ENCODE results near the gene SRPK2. TPM values are rescaled to one million over a fixed set of nuclear protein-coding genes. Genes with fewer than 3 reads are reported as not detected.

The SRPK2 gene
- total and polyA plus RNA-seq, 2 of the 13 experiments (the other 11 are each of a cell fraction or from before 2014, with no cell fraction given), result 10.1 to 22.3 TPM

DNA sequence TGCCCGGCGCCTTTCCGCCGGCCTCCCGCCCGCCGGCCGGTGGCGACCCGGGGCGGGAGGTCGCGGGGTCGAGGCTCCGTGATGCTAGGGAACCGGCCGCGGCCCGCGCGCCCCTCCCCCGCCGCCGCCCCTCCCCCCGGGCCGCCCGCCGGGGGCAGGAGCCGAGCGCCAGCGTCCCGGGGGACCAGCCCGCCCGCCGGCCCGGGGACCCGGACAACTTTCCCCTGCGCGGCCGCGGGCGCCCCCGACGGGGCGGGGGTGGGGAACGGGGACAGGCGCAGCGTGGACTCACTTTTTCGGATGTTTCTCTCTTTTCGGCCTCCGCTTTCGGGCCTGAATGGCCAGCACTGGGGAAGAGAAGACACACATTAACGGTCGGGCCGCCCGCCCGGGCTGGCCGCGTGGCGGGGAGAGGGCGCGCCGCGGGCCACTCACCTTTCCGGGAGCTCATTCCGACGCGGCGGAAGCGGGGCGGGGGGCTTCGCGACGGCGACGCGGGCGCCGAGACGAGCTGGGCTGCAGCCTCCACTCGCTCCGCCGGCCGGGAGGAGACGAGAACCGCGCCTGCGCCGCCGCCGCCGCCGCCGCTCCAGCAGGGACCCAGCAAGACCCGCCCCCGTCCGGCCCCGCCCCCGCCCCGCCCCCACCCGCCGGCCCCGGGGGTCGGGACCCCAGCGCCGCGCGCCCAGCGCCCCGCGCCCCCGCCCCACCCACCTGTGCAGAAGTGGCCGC, at the start of gene SRPK2 (continued):
- TF ChIP-seq TFDP1 (CRISPR knock-in tag; IDR thresholded peaks at IDR 0.05; ENCODE audit: borderline replicate concordance) (0 out of 2 replicates have a peak, but pooled peaks have one; percentile 27), STAT5B (CRISPR knock-in tag; IDR thresholded peaks at IDR 0.05) (no peak), SRSF1 (optimal IDR thresholded peaks at IDR 0.05; ENCODE audit: low read depth, low read length) (peak; percentile 21), ZNF775 (CRISPR knock-in tag; IDR thresholded peaks at IDR 0.05; ENCODE audit: borderline replicate concordance) (no peak), SAP130 (CRISPR knock-in tag; IDR thresholded peaks at IDR 0.05; ENCODE audit: low read depth) (peak; percentile 36; the same call in 1 of the 2 replicates), ZFX (CRISPR knock-in tag; IDR thresholded peaks at IDR 0.05; ENCODE audit: low read depth) (peak; percentile 60; the same call in 1 of the 2 replicates), ZNF136 (CRISPR knock-in tag; IDR thresholded peaks at IDR 0.05; ENCODE audit: low read depth) (no peak), ZBTB7A (CRISPR knock-in tag; IDR thresholded peaks at IDR 0.05) (peak; percentile 28; the same call in 1 of the 2 replicates), GABPA (IDR thresholded peaks at IDR 0.05; ENCODE audit: low read depth, low read length) (peak; percentile 35; the same call in 1 of the 2 replicates), GABPA (CRISPR knock-in tag; IDR thresholded peaks at IDR 0.05; ENCODE audit: low read depth) (no peak), YY1 (IDR thresholded peaks at IDR 0.05; ENCODE audit: insufficient read depth, insufficient replicate concordance, low read depth, low read length) (peak; percentile 24), JUNB (CRISPR knock-in tag; IDR thresholded peaks at IDR 0.05; ENCODE audit: borderline replicate concordance) (no peak), ZBTB8A (CRISPR knock-in tag; IDR thresholded peaks at IDR 0.05; ENCODE audit: borderline replicate concordance, low read depth) (no peak), ZNF766 (CRISPR knock-in tag; IDR thresholded peaks at IDR 0.05; ENCODE audit: borderline replicate concordance) (0 out of 2 replicates have a peak, but pooled peaks have one; percentile 23), POLR2A (IDR thresholded peaks at IDR 0.05; ENCODE audit: insufficient read depth in 1 of 2, low read depth in 2 of 2, low read length in 2 of 2) (peak in 1 of 2 experiments; percentile 71; a peak in 2 of 4 replicates), STAG1 (CRISPR knock-in tag; IDR thresholded peaks at IDR 0.05) (no peak), MAZ (IDR thresholded peaks at IDR 0.05; ENCODE audit: borderline replicate concordance, low read depth, low read length) (no peak), MAZ (CRISPR knock-in tag; IDR thresholded peaks at IDR 0.05; ENCODE audit: low read depth) (0 out of 2 replicates have a peak, but pooled peaks have one; percentile 3), YEATS4 (CRISPR knock-in tag; IDR thresholded peaks at IDR 0.05; ENCODE audit: borderline replicate concordance) (0 out of 2 replicates have a peak, but pooled peaks have one; percentile 39), ATAD3A (CRISPR knock-in tag; IDR thresholded peaks at IDR 0.05) (no peak), SP4 (CRISPR knock-in tag; IDR thresholded peaks at IDR 0.05) (peak; percentile 6; the same call in 1 of the 2 replicates), FOSL1 (CRISPR knock-in tag; IDR thresholded peaks at IDR 0.05; ENCODE audit: borderline replicate concordance) (no peak), ZNF605 (CRISPR knock-in tag; IDR thresholded peaks at IDR 0.05) (no peak), RBFOX2 (IDR thresholded peaks at IDR 0.05; ENCODE audit: low read depth, low read length) (peak; percentile 74; the same call in 1 of the 2 replicates)
- TF ChIP-seq, protein P1, sequence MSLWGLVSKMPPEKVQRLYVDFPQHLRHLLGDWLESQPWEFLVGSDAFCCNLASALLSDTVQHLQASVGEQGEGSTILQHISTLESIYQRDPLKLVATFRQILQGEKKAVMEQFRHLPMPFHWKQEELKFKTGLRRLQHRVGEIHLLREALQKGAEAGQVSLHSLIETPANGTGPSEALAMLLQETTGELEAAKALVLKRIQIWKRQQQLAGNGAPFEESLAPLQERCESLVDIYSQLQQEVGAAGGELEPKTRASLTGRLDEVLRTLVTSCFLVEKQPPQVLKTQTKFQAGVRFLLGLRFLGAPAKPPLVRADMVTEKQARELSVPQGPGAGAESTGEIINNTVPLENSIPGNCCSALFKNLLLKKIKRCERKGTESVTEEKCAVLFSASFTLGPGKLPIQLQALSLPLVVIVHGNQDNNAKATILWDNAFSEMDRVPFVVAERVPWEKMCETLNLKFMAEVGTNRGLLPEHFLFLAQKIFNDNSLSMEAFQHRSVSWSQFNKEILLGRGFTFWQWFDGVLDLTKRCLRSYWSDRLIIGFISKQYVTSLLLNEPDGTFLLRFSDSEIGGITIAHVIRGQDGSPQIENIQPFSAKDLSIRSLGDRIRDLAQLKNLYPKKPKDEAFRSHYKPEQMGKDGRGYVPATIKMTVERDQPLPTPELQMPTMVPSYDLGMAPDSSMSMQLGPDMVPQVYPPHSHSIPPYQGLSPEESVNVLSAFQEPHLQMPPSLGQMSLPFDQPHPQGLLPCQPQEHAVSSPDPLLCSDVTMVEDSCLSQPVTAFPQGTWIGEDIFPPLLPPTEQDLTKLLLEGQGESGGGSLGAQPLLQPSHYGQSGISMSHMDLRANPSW (CRISPR knock-in tag; IDR thresholded peaks at IDR 0.05; ENCODE audit: borderline replicate concordance), result no peak

Data from HepG2 (cell line).